Adipocyte (in vitro differentiated cells): ENCODE measurements around the gene TBX2.

Experiments
- DNase-seq: peaks from one replicate; pipeline ENCODE4 v3.0.0-alpha.2; 2015; ENCODE audit warnings: low read depth
- H3K27me3 ChIP-seq: replicated peaks from 2 replicates; pipeline ENCODE4 v1.7.0; 2013; ENCODE audit warnings: mild to moderate bottlenecking, low read length, moderate library complexity; ENCODE audit not compliant: control insufficient read depth, insufficient read depth
- H3K36me3 ChIP-seq: 2 replicates; pipeline ENCODE4 v1.7.0; 2013; ENCODE audit warnings: low read length, mild to moderate bottlenecking, moderate library complexity; ENCODE audit not compliant: control insufficient read depth, insufficient read depth, severe bottlenecking
- H3K4me1 ChIP-seq: 2 replicates; pipeline ENCODE4 v1.7.0; 2013; ENCODE audit warnings: mild to moderate bottlenecking, low read length, moderate library complexity; ENCODE audit not compliant: control insufficient read depth, insufficient read depth
- H3K4me3 ChIP-seq: 2 replicates; pipeline ENCODE4 v1.7.0; 2013; ENCODE audit warnings: mild to moderate bottlenecking, low read length, moderate library complexity
- H3K9ac ChIP-seq: 2 replicates; pipeline ENCODE4 v1.7.0; 2013; ENCODE audit warnings: mild to moderate bottlenecking, low read length, moderate library complexity
- H3K9me3 ChIP-seq: 2 replicates; pipeline ENCODE4 v1.7.0; 2013; ENCODE audit warnings: mild to moderate bottlenecking, low read length, moderate library complexity; ENCODE audit not compliant: control insufficient read depth

TBX2 gene

GRCh38 chr17:61384354-61384691 is 15.3 kb upstream of the TBX2 start:
- DNase-seq = no peak
- Histone ChIP-seq H3K4me3 (no peak overlapping the region), H3K4me1 (peaks cover 23% of the 10 kb centered on the region), H3K36me3 (no peaks in the 10 kb centered on the region), H3K9me3 (no peaks in the 10 kb centered on the region), H3K27me3 (no peaks in the 10 kb centered on the region), H3K9ac (peak overlapping the region; percentile 39)

GRCh38 chr17:61384692-61385576 is 14.7 kb upstream of the TBX2 start:
- Histone ChIP-seq H3K9me3 (no peaks in the 10 kb centered on the region), H3K36me3 (no peaks in the 10 kb centered on the region), H3K27me3 (no peaks in the 10 kb centered on the region), H3K4me3 (no peak overlapping the region), H3K4me1 (peaks cover 23% of the 10 kb centered on the region), H3K9ac (peak overlapping the region; percentile 39)
- DNase-seq = no peak

- Histone ChIP-seq H3K36me3 (no peaks in the 10 kb centered on the region), H3K9me3 (no peaks in the 10 kb centered on the region), H3K4me3 (no peak overlapping the region), H3K27me3 (no peaks in the 10 kb centered on the region), H3K9ac (no peak overlapping the region), H3K4me1 (peaks cover 23% of the 10 kb centered on the region)
- no peak for DNase-seq
Measured at GRCh38 chr17:61385577-61386236, 13.9 kb upstream of the TBX2 start.

- Histone ChIP-seq H3K9me3 (no peaks in the 10 kb centered on the region), H3K4me1 (peaks cover 23% of the 10 kb centered on the region), H3K4me3 (no peak overlapping the region), H3K9ac (no peak overlapping the region), H3K27me3 (no peaks in the 10 kb centered on the region), H3K36me3 (no peaks in the 10 kb centered on the region)
- DNase-seq = no peak
Measured at GRCh38 chr17:61386251-61386650, 13.4 kb upstream of the TBX2 start.

GRCh38 chr17:61387011-61387410 is 12.6 kb upstream of the TBX2 start:
- Histone ChIP-seq H3K27me3 (no peaks in the 10 kb centered on the region), H3K36me3 (no peaks in the 10 kb centered on the region), H3K9me3 (no peaks in the 10 kb centered on the region), H3K4me1 (peaks cover 23% of the 10 kb centered on the region), H3K4me3 (no peak overlapping the region), H3K9ac (no peak overlapping the region)
- DNase-seq = no peak

GRCh38 chr17:61387511-61388305 is 11.9 kb upstream of the TBX2 start:
- H3K4me1 ChIP-seq = peaks cover 21% of the 10 kb centered on the region
- no peaks in the 10 kb centered on the region for H3K27me3 ChIP-seq
- no peaks in the 10 kb centered on the region for H3K36me3 ChIP-seq
- no peak for DNase-seq
- H3K9me3 ChIP-seq = no peaks in the 10 kb centered on the region
- H3K9ac ChIP-seq = no peak overlapping the region
- no peak overlapping the region for H3K4me3 ChIP-seq

GRCh38 chr17:61388561-61389356 is 10.9 kb upstream of the TBX2 start:
- Histone ChIP-seq H3K9me3 (no peaks in the 10 kb centered on the region), H3K36me3 (no peaks in the 10 kb centered on the region), H3K9ac (peak overlapping the region; percentile 66), H3K4me3 (no peak overlapping the region), H3K4me1 (peaks cover 11% of the 10 kb centered on the region), H3K27me3 (no peaks in the 10 kb centered on the region)
- no peak for DNase-seq

GRCh38 chr17:61389670-61390478 is 9.8 kb upstream of the TBX2 start:
- Histone ChIP-seq H3K9me3 (no peaks in the 10 kb centered on the region), H3K27me3 (no peaks in the 10 kb centered on the region), H3K4me1 (peaks cover 7% of the 10 kb centered on the region), H3K36me3 (no peaks in the 10 kb centered on the region), H3K4me3 (no peak overlapping the region), H3K9ac (peak overlapping the region; percentile 66)
- DNase-seq = peak; percentile 73

GRCh38 chr17:61390479-61390791 is 9.2 kb upstream of the TBX2 start:
- no peak overlapping the region for H3K4me3 ChIP-seq
- no peaks in the 10 kb centered on the region for H3K9me3 ChIP-seq
- H3K4me1 ChIP-seq = peaks cover 7% of the 10 kb centered on the region
- no peak for DNase-seq
- no peaks in the 10 kb centered on the region for H3K27me3 ChIP-seq
- peak overlapping the region; percentile 66 for H3K9ac ChIP-seq
- no peaks in the 10 kb centered on the region for H3K36me3 ChIP-seq

- no peaks in the 10 kb centered on the region for H3K27me3 ChIP-seq
- H3K4me1 ChIP-seq = peaks cover 7% of the 10 kb centered on the region
- no peak overlapping the region for H3K4me3 ChIP-seq
- DNase-seq = no peak
- no peaks in the 10 kb centered on the region for H3K9me3 ChIP-seq
- H3K36me3 ChIP-seq = no peaks in the 10 kb centered on the region
- no peak overlapping the region for H3K9ac ChIP-seq
Measured at GRCh38 chr17:61391595-61392291, 7.9 kb upstream of the TBX2 start.
